Tibial nerve (tissue), 4 donors: ENCODE measurements around the gene KIF7. TPM values are rescaled to one million over a fixed set of nuclear protein-coding genes. Genes with fewer than 3 reads are reported as not detected.
"Not testable (repeated sequence)": the region's sequence is repeated elsewhere in the genome, so short reads cannot be mapped to it uniquely, and the experiment has no call there.

Experiments used
- DNase-seq, 2 donors: peaks; one replicate each; pipeline ENCODE4 v3.0.0-alpha.2; 2019; ENCODE audit warnings: low spot score in 2 of 2
- H3K27ac ChIP-seq, 4 donors: fragments of 200-600 bp; sonication (generic) in 3 of 4; one replicate each; pipeline ENCODE4 v1.5.1; 2017 to 2019; ENCODE audit warnings: mild to moderate bottlenecking in 1 of 4
- H3K27me3 ChIP-seq, 2 donors: fragments of 200-600 bp; sonication (generic) in 1 of 2; one replicate each; pipeline versions ENCODE4 v1.5.1 to v1.6.0; 2017 to 2019
- H3K36me3 ChIP-seq, 3 donors: fragments of 200-600 bp; sonication (generic); one replicate each; pipeline ENCODE4 v1.5.1; 2018 to 2019
- H3K4me1 ChIP-seq, 4 donors: fragments of 200-600 bp; sonication (generic) in 3 of 4; one replicate each; pipeline ENCODE4 v1.5.1; 2017 to 2019
- H3K4me3 ChIP-seq, 4 donors: fragments of 200-600 bp; sonication (generic) in 3 of 4; one replicate each; pipeline ENCODE4 v1.5.1; 2017 to 2019; ENCODE audit warnings: mild to moderate bottlenecking in 1 of 4, moderate library complexity in 1 of 4
- H3K9me3 ChIP-seq, 4 donors: fragments of 200-600 bp; sonication (generic) in 3 of 4; one replicate each; pipeline ENCODE4 v1.5.1; 2017 to 2019
- CTCF ChIP-seq, 5 experiments: fragments of 200-600 bp in 3 of 5; fragments of 450-650 bp in 2 of 5; sonication (generic) in 3 of 5; IDR thresholded peaks; one replicate each; pipeline ENCODE4 v1.5.1; 2016 to 2019; ENCODE audit warnings: antibody characterized with exemption in 5 of 5, mild to moderate bottlenecking in 3 of 5, moderate library complexity in 2 of 5
- EP300 ChIP-seq, 2 donors: sonication (generic); formaldehyde crosslinking; IDR thresholded peaks; one replicate each; pipeline ENCODE4 v1.6.1; 2017; ENCODE audit warnings: antibody characterized with exemption in 2 of 2, mild to moderate bottlenecking in 1 of 2
- POLR2A ChIP-seq, 2 donors: fragments of 450-650 bp; IDR thresholded peaks; one replicate each; pipeline ENCODE4 v1.6.1; 2017; ENCODE audit warnings: antibody characterized with exemption in 2 of 2, mild to moderate bottlenecking in 2 of 2, moderate library complexity in 2 of 2
- WGBS, 2 donors: methylation state at CpG; one replicate each; pipeline ENCODE4 v1.1.5; 2018; 5-methylcytosine and 5-hydroxymethylcytosine counted together
- total RNA-seq, 4 donors: library from RNA; depleted of rRNA; stranded (reverse); fragments of >200 nt; gene quantifications; one replicate each; pipeline ENCODE4 v1.1.0, GENCODE V29; 2016

KIF7 gene
- total RNA-seq, 4 donors from 2014 or later = 7.2 to 41.1 (median 20.8) TPM

DNA sequence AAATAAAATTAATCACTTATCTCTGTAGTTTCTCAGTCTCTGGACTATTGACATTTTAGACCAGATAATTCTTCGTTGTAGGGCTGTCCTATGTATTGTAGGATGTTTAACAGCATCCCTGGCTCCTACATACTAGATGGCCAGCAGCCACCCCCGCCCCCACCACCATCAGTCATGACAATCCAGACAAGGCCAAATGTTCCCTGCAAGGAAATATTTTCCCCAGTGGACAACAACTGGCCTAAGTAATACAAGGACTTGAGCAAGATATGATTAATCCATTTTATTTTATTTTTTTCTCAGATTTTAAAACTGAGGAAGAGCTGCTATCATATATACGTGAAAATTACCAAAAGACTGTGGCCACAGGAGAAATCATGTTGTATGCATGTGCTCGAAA lies 56.2 kb downstream of the KIF7 start:
- WGBS, 2 donors = 97 to 99% methylated on average over 4 of the region's 4 CpGs
- TF ChIP-seq POLR2A (IDR thresholded peaks at IDR 0.05) (no peak), EP300 (IDR thresholded peaks at IDR 0.05) (no peak), CTCF (IDR thresholded peaks at IDR 0.05) (no peak)

GRCh38 chr15:89593018-89593417 lies 62.2 kb downstream of the KIF7 start:
- no peaks in the 10 kb centered on the region for H3K36me3 ChIP-seq
- DNase-seq = no peak
- H3K27ac ChIP-seq = no peak overlapping the region
- 95 to 96% methylated on average over 4 of the region's 4 CpGs for WGBS, 2 donors
- H3K4me1 ChIP-seq = no peaks in the 10 kb centered on the region
- no peaks in the 10 kb centered on the region for H3K27me3 ChIP-seq
- no peak for TF ChIP-seq POLR2A (IDR thresholded peaks at IDR 0.05)
- TF ChIP-seq EP300 (IDR thresholded peaks at IDR 0.05) = no peak
- TF ChIP-seq CTCF (IDR thresholded peaks at IDR 0.05) = no peak
- H3K9me3 ChIP-seq = no peaks in the 10 kb centered on the region
- H3K4me3 ChIP-seq = no peak overlapping the region

More for the DNA sequence above, 56.2 kb downstream of the KIF7 start:
- Histone ChIP-seq H3K4me3 (no peak overlapping the region), H3K36me3 (no peaks in the 10 kb centered on the region), H3K4me1 (no peaks in the 10 kb centered on the region), H3K27ac (no peak overlapping the region), H3K9me3 (no peaks in the 10 kb centered on the region), H3K27me3 (no peaks in the 10 kb centered on the region)
- no peak for DNase-seq

- no peak for DNase-seq
- Histone ChIP-seq H3K36me3 (no peaks in the 10 kb centered on the region), H3K27me3 (no peaks in the 10 kb centered on the region), H3K9me3 (no peaks in the 10 kb centered on the region), H3K4me3 (no peak overlapping the region), H3K4me1 (no peaks in the 10 kb centered on the region), H3K27ac (no peak overlapping the region)
- TF ChIP-seq POLR2A (IDR thresholded peaks at IDR 0.05) = no peak
- TF ChIP-seq CTCF (IDR thresholded peaks at IDR 0.05) = no peak
- TF ChIP-seq EP300 (IDR thresholded peaks at IDR 0.05) = no peak
- 85 to 89% methylated on average over 5 of the region's 5 CpGs for WGBS, 2 donors
Measured at GRCh38 chr15:89591834-89592233, 63.4 kb downstream of the KIF7 start.

GRCh38 chr15:89587955-89588354 lies 67.3 kb downstream of the KIF7 start:
- WGBS, 2 donors = 69 to 72% methylated on average over 4 of the region's 4 CpGs
- Histone ChIP-seq H3K4me3 (no peak overlapping the region), H3K4me1 (no peaks in the 10 kb centered on the region), H3K27me3 (no peaks in the 10 kb centered on the region), H3K9me3 (no peaks in the 10 kb centered on the region), H3K36me3 (no peaks in the 10 kb centered on the region), H3K27ac (no peak overlapping the region)
- DNase-seq = no peak
- TF ChIP-seq POLR2A (IDR thresholded peaks at IDR 0.05) (no peak), CTCF (IDR thresholded peaks at IDR 0.05) (no peak), EP300 (IDR thresholded peaks at IDR 0.05) (no peak)

- TF ChIP-seq CTCF (IDR thresholded peaks at IDR 0.05) (no peak), POLR2A (IDR thresholded peaks at IDR 0.05) (no peak), EP300 (IDR thresholded peaks at IDR 0.05) (no peak)
- Histone ChIP-seq H3K36me3 (no peaks in the 10 kb centered on the region), H3K27ac (no peak overlapping the region), H3K27me3 (no peaks in the 10 kb centered on the region), H3K4me3 (no peak overlapping the region), H3K4me1 (no peaks in the 10 kb centered on the region), H3K9me3 (no peaks in the 10 kb centered on the region)
- 88 to 97% methylated on average over 2 of the region's 2 CpGs for WGBS, 2 donors
- no peak for DNase-seq
Measured at GRCh38 chr15:89586651-89587050, 68.6 kb downstream of the KIF7 start.

DNA sequence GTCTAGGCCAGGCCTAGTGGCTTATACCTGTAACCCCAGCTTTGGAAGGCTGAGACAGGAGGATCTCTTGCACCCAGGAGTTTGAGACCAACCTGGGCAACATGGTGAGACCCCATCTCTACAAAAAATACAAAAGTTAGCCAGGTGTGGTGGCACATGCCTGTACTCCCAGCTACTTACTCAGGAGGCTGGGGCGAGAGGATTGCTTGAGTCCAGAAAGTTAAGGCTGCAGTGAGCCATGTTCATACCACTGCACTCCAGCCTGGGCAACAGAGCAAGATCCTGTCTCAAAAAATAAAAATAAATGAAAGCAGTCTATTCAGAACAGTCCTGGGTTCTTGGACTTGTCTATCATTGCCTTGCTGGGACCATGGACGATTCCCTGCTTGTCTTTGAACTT lies 74.5 kb downstream of the KIF7 start:
- 95 to 98% methylated on average over 2 of the region's 2 CpGs for WGBS, 2 donors

More for the DNA sequence above, 74.5 kb downstream of the KIF7 start:
- H3K36me3 ChIP-seq, DNase-seq, H3K4me3 ChIP-seq, H3K27ac ChIP-seq, H3K9me3 ChIP-seq, H3K27me3 ChIP-seq, H3K4me1 ChIP-seq: not testable (repeated sequence)
